ENCODE results near the gene THSD7B. TPM values are rescaled to one million over a fixed set of nuclear protein-coding genes. Genes with fewer than 3 reads are reported as not detected.

Gene THSD7B
- total RNA-seq, 4 donors from 2014 or later = under 0.01 to 0.29 (median 0.03) TPM

GRCh38 chr2:137232076-137232475, 466.7 kb downstream of the THSD7B start:
- no peaks in the 10 kb centered on the region for H3K4me1 ChIP-seq
- no peak overlapping the region for H3K27ac ChIP-seq (replicated peaks in 1 of 4)
- intact Hi-C loops (cut with DNase I) = no loop called here
- no peaks in the 10 kb centered on the region for H3K27me3 ChIP-seq
- DNase-seq (ENCODE audit: extremely low spot score) = no peak
- 78% methylated on average over 2 of the region's 2 CpGs for WGBS
- no peaks in the 10 kb centered on the region for H3K36me3 ChIP-seq
- H3K9me3 ChIP-seq = no peaks in the 10 kb centered on the region
- H3K4me3 ChIP-seq = no peak overlapping the region
- no peak for TF ChIP-seq CTCF (IDR thresholded peaks at IDR 0.05)
- TF ChIP-seq POLR2A (IDR thresholded peaks at IDR 0.05; ENCODE audit: low read depth) = no peak
- TF ChIP-seq EP300 (IDR thresholded peaks at IDR 0.05) = no peak
- no peak for TF ChIP-seq POLR2AphosphoS5 (IDR thresholded peaks at IDR 0.05)

- intact Hi-C loops (cut with DNase I) = no loop called here
- Histone ChIP-seq H3K36me3 (no peaks in the 10 kb centered on the region), H3K4me1 (no peaks in the 10 kb centered on the region), H3K9me3 (no peaks in the 10 kb centered on the region), H3K27ac (replicated peaks in 1 of 4) (no peak overlapping the region), H3K27me3 (no peaks in the 10 kb centered on the region), H3K4me3 (no peak overlapping the region)
- DNase-seq (ENCODE audit: extremely low spot score) = no peak
- WGBS = 83% methylated on average over 3 of the region's 3 CpGs
- TF ChIP-seq EP300 (IDR thresholded peaks at IDR 0.05) = no peak
- no peak for TF ChIP-seq POLR2AphosphoS5 (IDR thresholded peaks at IDR 0.05)
- no peak for TF ChIP-seq POLR2A (IDR thresholded peaks at IDR 0.05; ENCODE audit: low read depth)
- no peak for TF ChIP-seq CTCF (IDR thresholded peaks at IDR 0.05)
Observed at GRCh38 chr2:137233091-137233490, 467.7 kb downstream of the THSD7B start.

- intact Hi-C loops (cut with DNase I) = no loop called here
- WGBS = 72% methylated on average over 4 of the region's 4 CpGs
- no peak for DNase-seq (ENCODE audit: extremely low spot score)
Observed at GRCh38 chr2:137237055-137237454, 471.7 kb downstream of the THSD7B start.

GRCh38 chr2:137238065-137238464, 472.7 kb downstream of the THSD7B start:
- Histone ChIP-seq H3K36me3 (no peaks in the 10 kb centered on the region), H3K4me3 (no peak overlapping the region), H3K27me3 (no peaks in the 10 kb centered on the region), H3K9me3 (no peaks in the 10 kb centered on the region), H3K27ac (replicated peaks in 1 of 4) (no peak overlapping the region), H3K4me1 (no peaks in the 10 kb centered on the region)
- TF ChIP-seq POLR2AphosphoS5 (IDR thresholded peaks at IDR 0.05) (no peak), EP300 (IDR thresholded peaks at IDR 0.05) (no peak), CTCF (IDR thresholded peaks at IDR 0.05) (no peak)
- 94% methylated on average over 3 of the region's 3 CpGs for WGBS
- intact Hi-C loops (cut with DNase I) = no loop called here
- DNase-seq (ENCODE audit: extremely low spot score) = no peak

More at GRCh38 chr2:137237055-137237454, 471.7 kb downstream of the THSD7B start:
- H3K4me1 ChIP-seq = no peaks in the 10 kb centered on the region
- TF ChIP-seq EP300 (IDR thresholded peaks at IDR 0.05) (no peak), POLR2A (IDR thresholded peaks at IDR 0.05; ENCODE audit: low read depth) (no peak), CTCF (IDR thresholded peaks at IDR 0.05) (no peak), POLR2AphosphoS5 (IDR thresholded peaks at IDR 0.05) (no peak)
- no peaks in the 10 kb centered on the region for H3K36me3 ChIP-seq
- no peak overlapping the region for H3K4me3 ChIP-seq
- H3K27me3 ChIP-seq = no peaks in the 10 kb centered on the region
- no peak overlapping the region for H3K27ac ChIP-seq (replicated peaks in 1 of 4)
- H3K9me3 ChIP-seq = no peaks in the 10 kb centered on the region

GRCh38 chr2:137249463-137250130, 484.3 kb downstream of the THSD7B start:
- Histone ChIP-seq H3K4me3 (no peak overlapping the region), H3K4me1 (no peaks in the 10 kb centered on the region), H3K9me3 (no peaks in the 10 kb centered on the region), H3K27me3 (no peaks in the 10 kb centered on the region), H3K36me3 (no peaks in the 10 kb centered on the region), H3K27ac (replicated peaks in 1 of 4) (no peak overlapping the region)
- no peak for DNase-seq (ENCODE audit: extremely low spot score)
- no peak for TF ChIP-seq POLR2AphosphoS5 (IDR thresholded peaks at IDR 0.05)
- no peak for TF ChIP-seq CTCF (IDR thresholded peaks at IDR 0.05)
- no peak for TF ChIP-seq POLR2A (IDR thresholded peaks at IDR 0.05; ENCODE audit: low read depth)
- TF ChIP-seq EP300 (IDR thresholded peaks at IDR 0.05) = no peak
- intact Hi-C loops (cut with DNase I) = no loop called here
- WGBS = 75% methylated on average over 4 of the region's 4 CpGs

Measured in esophagus muscularis mucosa (tissue), 4 donors.